Measurements from ENCODE around the gene RELN.

RELN gene

GRCh38 chr7:103712991-103713778 is 276.3 kb downstream of the RELN start:
- Mint-ChIP-seq H3K27me3 (peaks cover 5% of the 10 kb centered on the region), H3K9me3 (ENCODE audit: low read depth) (no peaks in the 10 kb centered on the region), H3K36me3 (no peaks in the 10 kb centered on the region), H3K4me3 (no peak overlapping the region), H3K27ac (no peak overlapping the region), H3K4me1 (ENCODE audit: low read depth) (no peaks in the 10 kb centered on the region)

DNA sequence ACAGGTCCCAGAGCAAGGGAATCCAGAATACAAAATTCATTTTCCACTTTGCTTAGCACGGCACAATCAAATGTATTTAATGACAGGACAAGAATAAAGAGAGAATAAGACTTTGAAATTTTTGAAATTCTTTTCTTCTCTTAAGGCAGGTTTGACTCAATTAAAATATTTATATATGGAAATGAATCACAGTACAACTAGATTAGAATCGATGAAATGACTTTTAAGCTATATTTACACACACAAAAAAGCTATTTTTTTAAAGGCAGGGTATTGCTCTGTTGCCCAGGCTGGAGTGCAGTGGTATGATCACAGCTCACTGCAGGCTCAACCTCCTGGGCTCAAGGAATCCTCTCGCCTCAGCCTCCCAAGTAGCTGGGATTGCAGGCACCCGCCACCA is 278.0 kb downstream of the RELN start:
- H3K4me1 Mint-ChIP-seq (ENCODE audit: low read depth): no peaks in the 10 kb centered on the region
- no peak overlapping the region for H3K27ac Mint-ChIP-seq
- no peaks in the 10 kb centered on the region for H3K9me3 Mint-ChIP-seq (ENCODE audit: low read depth)
- no peaks in the 10 kb centered on the region for H3K36me3 Mint-ChIP-seq
- peaks cover 5% of the 10 kb centered on the region for H3K27me3 Mint-ChIP-seq
- H3K4me3 Mint-ChIP-seq: no peak overlapping the region

GRCh38 chr7:103710247-103710646 is 279.2 kb downstream of the RELN start:
- no peaks in the 10 kb centered on the region for H3K4me1 Mint-ChIP-seq (ENCODE audit: low read depth)

GRCh38 chr7:103706805-103707204 is 282.7 kb downstream of the RELN start:
- Mint-ChIP-seq H3K9me3 (ENCODE audit: low read depth) (no peaks in the 10 kb centered on the region), H3K36me3 (no peaks in the 10 kb centered on the region), H3K4me1 (ENCODE audit: low read depth) (no peaks in the 10 kb centered on the region), H3K27me3 (peaks cover 2% of the 10 kb centered on the region), H3K27ac (no peak overlapping the region), H3K4me3 (no peak overlapping the region)

More at GRCh38 chr7:103710247-103710646, 279.2 kb downstream of the RELN start:
- Mint-ChIP-seq H3K27me3 (peaks cover 3% of the 10 kb centered on the region), H3K27ac (no peak overlapping the region), H3K36me3 (no peaks in the 10 kb centered on the region), H3K9me3 (ENCODE audit: low read depth) (no peaks in the 10 kb centered on the region), H3K4me3 (no peak overlapping the region)

DNA sequence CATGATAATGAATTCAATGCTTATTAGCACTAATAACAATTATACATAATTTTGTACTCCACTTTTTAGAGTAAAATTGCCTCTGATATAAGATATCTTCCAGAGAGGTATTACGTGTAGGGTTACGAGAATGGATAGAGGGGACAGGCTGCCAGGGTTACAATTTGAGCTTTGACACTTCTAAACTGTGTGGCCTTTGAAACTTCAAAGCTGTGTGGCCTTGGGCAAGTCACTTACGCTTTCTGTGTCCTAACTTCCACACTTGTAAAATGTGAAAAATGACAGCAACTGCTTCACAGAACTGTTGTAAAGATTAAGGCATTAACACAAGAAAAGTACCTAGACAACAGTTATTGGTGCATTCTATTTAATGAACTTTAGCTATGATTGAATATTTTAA is 283.9 kb downstream of the RELN start:
- H3K27ac Mint-ChIP-seq: no peak overlapping the region
- H3K4me3 Mint-ChIP-seq: no peak overlapping the region
- H3K27me3 Mint-ChIP-seq: peaks cover 2% of the 10 kb centered on the region
- no peaks in the 10 kb centered on the region for H3K4me1 Mint-ChIP-seq (ENCODE audit: low read depth)
- H3K9me3 Mint-ChIP-seq (ENCODE audit: low read depth): no peaks in the 10 kb centered on the region
- no peaks in the 10 kb centered on the region for H3K36me3 Mint-ChIP-seq

DNA sequence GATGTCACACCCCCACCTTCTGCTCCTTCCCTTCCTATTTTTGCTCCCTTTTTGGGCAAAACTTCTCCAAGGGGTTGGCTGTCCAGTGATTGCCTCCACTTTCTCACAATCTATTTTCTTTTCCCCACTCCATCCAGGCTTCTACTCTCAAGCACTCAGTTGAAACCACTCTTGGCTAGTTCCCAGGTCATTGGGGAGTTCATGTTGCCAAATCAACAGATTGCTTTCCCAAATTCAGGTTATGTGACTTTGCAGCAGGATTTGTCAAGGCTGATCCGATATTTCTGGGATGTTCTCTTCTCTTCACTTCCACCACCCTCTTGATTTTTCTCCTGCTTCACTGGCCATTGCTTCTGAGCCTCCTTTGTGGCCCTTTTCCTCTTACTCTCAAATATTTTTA is 284.8 kb downstream of the RELN start:
- no peaks in the 10 kb centered on the region for H3K4me1 Mint-ChIP-seq (ENCODE audit: low read depth)
- no peak overlapping the region for H3K27ac Mint-ChIP-seq
- peaks cover 2% of the 10 kb centered on the region for H3K27me3 Mint-ChIP-seq
- H3K4me3 Mint-ChIP-seq: no peak overlapping the region
- no peaks in the 10 kb centered on the region for H3K36me3 Mint-ChIP-seq
- H3K9me3 Mint-ChIP-seq (ENCODE audit: low read depth): no peaks in the 10 kb centered on the region

DNA sequence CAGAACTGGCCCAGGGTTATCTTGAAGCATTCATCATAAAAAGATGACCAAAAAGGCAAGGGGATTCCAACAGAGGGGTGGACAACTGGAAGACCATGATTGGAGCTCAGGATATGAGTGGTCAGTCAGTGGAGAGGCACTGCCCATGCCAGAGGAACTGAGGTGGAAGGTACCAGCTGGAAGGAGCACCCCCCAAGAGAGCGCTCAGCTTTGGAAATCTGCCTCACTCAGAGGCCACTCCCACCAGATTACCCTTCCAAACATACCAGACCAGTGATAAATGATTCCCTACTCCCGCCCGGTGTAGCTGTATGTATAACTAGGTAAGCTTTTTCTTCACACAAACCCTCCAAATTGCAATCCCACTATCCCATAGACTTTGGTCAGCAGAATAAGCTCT is 286.5 kb downstream of the RELN start:
- Mint-ChIP-seq H3K4me3 (no peak overlapping the region), H3K27ac (no peak overlapping the region), H3K9me3 (ENCODE audit: low read depth) (no peaks in the 10 kb centered on the region), H3K27me3 (peaks cover 2% of the 10 kb centered on the region), H3K4me1 (ENCODE audit: low read depth) (no peaks in the 10 kb centered on the region), H3K36me3 (no peaks in the 10 kb centered on the region)

GRCh38 chr7:103702454-103702853 is 287.0 kb downstream of the RELN start:
- H3K4me3 Mint-ChIP-seq: no peak overlapping the region
- H3K36me3 Mint-ChIP-seq: no peaks in the 10 kb centered on the region
- H3K9me3 Mint-ChIP-seq (ENCODE audit: low read depth): no peaks in the 10 kb centered on the region
- H3K27me3 Mint-ChIP-seq: peaks cover 2% of the 10 kb centered on the region
- H3K4me1 Mint-ChIP-seq (ENCODE audit: low read depth): no peaks in the 10 kb centered on the region
- H3K27ac Mint-ChIP-seq: no peak overlapping the region

DNA sequence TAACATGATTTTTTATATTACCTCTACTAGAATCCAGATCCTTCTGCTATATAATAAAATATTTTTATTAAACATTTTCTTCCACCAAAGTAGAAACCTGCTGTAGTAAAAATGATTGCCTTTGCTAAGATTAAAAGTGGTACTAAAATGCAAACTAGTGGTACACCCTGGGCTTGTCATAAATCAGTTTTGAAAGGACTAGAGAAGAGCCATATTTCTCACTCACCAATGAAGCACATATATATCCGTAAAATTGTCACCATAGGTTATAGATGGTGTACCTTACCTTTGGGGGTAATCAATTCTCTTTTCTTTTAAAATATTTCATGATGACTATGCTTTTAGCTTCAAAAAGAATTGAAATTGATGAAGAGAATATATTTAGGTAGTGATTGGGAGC is 290.4 kb downstream of the RELN start:
- Mint-ChIP-seq H3K4me3 (no peak overlapping the region), H3K27ac (no peak overlapping the region), H3K27me3 (no peaks in the 10 kb centered on the region), H3K36me3 (no peaks in the 10 kb centered on the region), H3K4me1 (ENCODE audit: low read depth) (no peaks in the 10 kb centered on the region), H3K9me3 (ENCODE audit: low read depth) (no peaks in the 10 kb centered on the region)

DNA sequence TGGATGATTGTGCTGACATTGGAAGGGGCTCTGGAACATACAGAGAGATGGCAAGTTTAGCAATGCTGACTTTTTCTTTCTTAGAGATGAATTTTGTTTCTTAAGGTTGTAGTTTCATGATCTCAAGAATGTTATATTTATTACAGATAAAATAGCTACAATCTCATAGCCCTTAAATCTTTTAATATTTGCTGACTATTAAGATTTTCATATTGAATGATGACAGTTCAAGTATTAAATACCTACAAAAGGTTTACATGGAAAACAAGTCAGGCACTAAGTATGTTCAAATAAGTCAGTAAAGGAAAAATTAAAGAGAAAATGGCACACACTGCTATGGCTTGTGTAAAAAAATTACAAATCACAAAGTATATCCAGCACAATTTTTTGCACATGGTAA is 291.4 kb downstream of the RELN start:
- H3K27me3 Mint-ChIP-seq: no peaks in the 10 kb centered on the region

DNA sequence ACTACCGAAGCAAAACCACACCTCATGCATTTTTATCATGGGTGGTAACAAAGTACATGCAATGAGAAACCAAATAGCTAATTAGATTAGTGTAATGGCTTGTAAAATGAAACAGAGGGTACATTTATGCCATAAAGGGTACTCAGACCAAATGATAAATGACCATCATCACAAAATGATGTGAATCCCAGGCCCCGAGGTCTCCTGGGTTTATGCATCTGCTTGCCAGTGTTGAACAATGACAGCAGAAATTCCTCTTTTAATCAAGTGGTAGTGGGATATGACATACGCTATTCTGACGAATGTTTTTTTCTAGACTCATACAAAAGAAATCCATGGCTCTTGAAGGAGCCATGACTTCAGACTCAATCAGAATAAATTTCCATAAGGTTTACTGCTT is 293.9 kb downstream of the RELN start:
- H3K4me1 Mint-ChIP-seq (ENCODE audit: low read depth): no peaks in the 10 kb centered on the region
- no peaks in the 10 kb centered on the region for H3K9me3 Mint-ChIP-seq (ENCODE audit: low read depth)
- no peak overlapping the region for H3K27ac Mint-ChIP-seq
- no peaks in the 10 kb centered on the region for H3K27me3 Mint-ChIP-seq
- no peak overlapping the region for H3K4me3 Mint-ChIP-seq
- H3K36me3 Mint-ChIP-seq: no peaks in the 10 kb centered on the region

More for the DNA sequence above, 291.4 kb downstream of the RELN start:
- no peaks in the 10 kb centered on the region for H3K9me3 Mint-ChIP-seq (ENCODE audit: low read depth)
- H3K4me1 Mint-ChIP-seq (ENCODE audit: low read depth): no peaks in the 10 kb centered on the region
- no peak overlapping the region for H3K4me3 Mint-ChIP-seq
- H3K36me3 Mint-ChIP-seq: no peaks in the 10 kb centered on the region
- H3K27ac Mint-ChIP-seq: no peak overlapping the region

GRCh38 chr7:103694304-103694703 is 295.2 kb downstream of the RELN start:
- H3K4me1 Mint-ChIP-seq (ENCODE audit: low read depth): no peaks in the 10 kb centered on the region

GRCh38 chr7:103691291-103691690 is 298.2 kb downstream of the RELN start:
- Mint-ChIP-seq H3K4me3 (no peak overlapping the region), H3K36me3 (no peaks in the 10 kb centered on the region), H3K27ac (no peak overlapping the region), H3K4me1 (ENCODE audit: low read depth) (no peaks in the 10 kb centered on the region), H3K27me3 (no peaks in the 10 kb centered on the region), H3K9me3 (ENCODE audit: low read depth) (no peaks in the 10 kb centered on the region)

More at GRCh38 chr7:103694304-103694703, 295.2 kb downstream of the RELN start:
- Mint-ChIP-seq H3K36me3 (no peaks in the 10 kb centered on the region), H3K27ac (no peak overlapping the region), H3K27me3 (no peaks in the 10 kb centered on the region), H3K9me3 (ENCODE audit: low read depth) (no peaks in the 10 kb centered on the region), H3K4me3 (no peak overlapping the region)

GRCh38 chr7:103690242-103690974 is 299.1 kb downstream of the RELN start:
- Mint-ChIP-seq H3K36me3 (no peaks in the 10 kb centered on the region), H3K27me3 (peaks cover 3% of the 10 kb centered on the region), H3K4me3 (no peak overlapping the region), H3K27ac (no peak overlapping the region), H3K9me3 (ENCODE audit: low read depth) (no peaks in the 10 kb centered on the region), H3K4me1 (ENCODE audit: low read depth) (no peaks in the 10 kb centered on the region)

DNA sequence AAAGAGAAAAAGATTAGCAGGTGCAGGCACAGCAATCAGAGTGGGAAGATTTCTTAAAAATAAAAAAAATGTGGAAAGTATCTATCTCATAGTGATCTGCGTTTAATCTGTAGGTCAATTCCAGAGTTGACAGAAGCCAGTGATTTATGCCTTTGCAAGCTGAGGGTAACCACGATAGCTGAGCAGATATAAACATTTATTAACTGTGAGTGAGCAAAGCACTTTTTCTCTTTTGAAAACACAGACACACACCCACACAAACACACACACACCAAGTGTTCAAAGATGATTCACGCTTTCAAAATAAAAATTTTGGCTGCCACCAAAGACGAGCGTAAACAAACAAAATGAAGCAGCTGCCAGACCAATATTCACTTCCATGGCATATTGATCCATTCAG is 300.2 kb downstream of the RELN start:
- Mint-ChIP-seq H3K36me3 (no peaks in the 10 kb centered on the region), H3K4me3 (no peak overlapping the region), H3K27ac (no peak overlapping the region), H3K9me3 (ENCODE audit: low read depth) (no peaks in the 10 kb centered on the region), H3K27me3 (peaks cover 3% of the 10 kb centered on the region), H3K4me1 (ENCODE audit: low read depth) (no peaks in the 10 kb centered on the region)
